GM23338 (cell line): ENCODE measurements around the gene OBP2A. TPM values are rescaled to one million over a fixed set of nuclear protein-coding genes. Genes with fewer than 3 reads are reported as not detected.

Experiments
- ATAC-seq: fragments of 200-7000 bp; cut with Tn5 transposase; 3 replicates; pipeline ENCODE4 v1.9.1; 2020
- DNase-seq: peaks from one replicate; pipeline ENCODE4 v3.0.0-alpha.2; 2015; ENCODE audit warnings: low spot score
- H2AFZ ChIP-seq: fragments of 200-600 bp; sonication (generic); 2 replicates; pipeline ENCODE4 v1.8.0; 2016; ENCODE audit warnings: antibody characterized with exemption, mild to moderate bottlenecking, moderate library complexity
- H3F3A ChIP-seq: fragments of 200-600 bp; sonication (generic); replicated peaks from 2 replicates; pipeline ENCODE4 v1.8.0; 2017; ENCODE audit warnings: antibody characterized with exemption, mixed run types, low read depth
- H3K27ac ChIP-seq: fragments of 200-600 bp; sonication (generic); 2 replicates; pipeline ENCODE4 v1.6.1; 2016; ENCODE audit warnings: low read depth
- H3K27me3 ChIP-seq: fragments of 200-600 bp; sonication (generic); 2 replicates; pipeline ENCODE4 v1.8.0; 2016; ENCODE audit warnings: mild to moderate bottlenecking, mixed run types, moderate library complexity; ENCODE audit not compliant: insufficient read depth
- H3K36me3 ChIP-seq: fragments of 200-600 bp; sonication (generic); 2 replicates; pipeline ENCODE4 v1.8.0; 2016; ENCODE audit warnings: mild to moderate bottlenecking; ENCODE audit not compliant: insufficient read depth
- H3K4me1 ChIP-seq: fragments of 200-600 bp; sonication (generic); 2 replicates; pipeline ENCODE4 v1.8.0; 2016; ENCODE audit warnings: mild to moderate bottlenecking, moderate library complexity; ENCODE audit not compliant: insufficient read depth
- H3K4me2 ChIP-seq: fragments of 200-600 bp; sonication (generic); 2 replicates; pipeline ENCODE4 v1.7.1; 2017; ENCODE audit warnings: mixed run types
- H3K4me3 ChIP-seq: fragments of 200-600 bp; sonication (generic); 2 replicates; pipeline ENCODE4 v1.6.1; 2016; ENCODE audit warnings: mixed run types
- H3K79me2 ChIP-seq: fragments of 200-600 bp; sonication (generic); replicated peaks from 2 replicates; pipeline ENCODE4 v1.8.0; 2017; ENCODE audit warnings: mild to moderate bottlenecking; ENCODE audit not compliant: insufficient read depth
- H3K9me2 ChIP-seq: fragments of 200-600 bp; sonication (generic); 2 replicates; pipeline ENCODE4 v1.8.0; 2017; ENCODE audit not compliant: insufficient read depth
- H4K20me1 ChIP-seq: fragments of 200-600 bp; sonication (generic); replicated peaks from 2 replicates; pipeline ENCODE4 v1.8.0; 2017; ENCODE audit warnings: mild to moderate bottlenecking; ENCODE audit not compliant: insufficient read depth
- H3K27ac Mint-ChIP-seq: 2 replicates; pipeline ENCODE4 v1.8.0; 2020; ENCODE audit warnings: inconsistent platforms, mild to moderate bottlenecking, moderate library complexity, mixed read lengths
- H3K27me3 Mint-ChIP-seq: 3 replicates; pipeline ENCODE4 v1.8.0; 2022; ENCODE audit warnings: low read depth, mild to moderate bottlenecking, moderate library complexity, mixed read lengths, inconsistent platforms; ENCODE audit not compliant: insufficient read depth, poor library complexity
- H3K36me3 Mint-ChIP-seq: 3 replicates; pipeline ENCODE4 v1.8.0; 2021; ENCODE audit warnings: low read depth, mild to moderate bottlenecking, inconsistent platforms, moderate library complexity, mixed read lengths
- H3K4me1 Mint-ChIP-seq: 3 replicates; pipeline ENCODE4 v1.8.0; 2020; ENCODE audit warnings: mild to moderate bottlenecking, inconsistent platforms, mixed read lengths
- H3K4me3 Mint-ChIP-seq: 3 replicates; pipeline ENCODE4 v1.8.0; 2021; ENCODE audit warnings: moderate library complexity, mild to moderate bottlenecking, inconsistent platforms, mixed read lengths
- H3K9me3 Mint-ChIP-seq: 3 replicates; pipeline ENCODE4 v1.8.0; 2020; ENCODE audit warnings: moderate library complexity, mild to moderate bottlenecking, inconsistent platforms, mixed read lengths
- ETS1 ChIP-seq: IDR thresholded peaks from 2 replicates; pipeline ENCODE4 v1.6.1; 2016; ENCODE audit warnings: antibody characterized with exemption
- EZH2phosphoT487 ChIP-seq: fragments of 200-600 bp; sonication (generic); IDR thresholded peaks from one replicate; pipeline ENCODE4 v1.8.1; 2018; ENCODE audit warnings: antibody characterized with exemption; ENCODE audit not compliant: unreplicated experiment
- JUNB ChIP-seq: IDR thresholded peaks from one replicate; pipeline ENCODE4 v1.6.1; 2016; ENCODE audit warnings: antibody characterized with exemption; ENCODE audit not compliant: unreplicated experiment
- REST ChIP-seq: IDR thresholded peaks from one replicate; pipeline ENCODE4 v1.6.1; 2018; ENCODE audit warnings: antibody characterized with exemption; ENCODE audit not compliant: unreplicated experiment
- ZNF114 ChIP-seq: fragments of 250-450 bp; sonication (Bioruptor Pico); IDR thresholded peaks from 2 replicates; pipeline ENCODE4 v1.5.0; 2020; ENCODE audit warnings: mild to moderate bottlenecking, moderate library complexity
- ZNF462 ChIP-seq: fragments of 250-450 bp; sonication (Bioruptor Pico); IDR thresholded peaks from 2 replicates; pipeline ENCODE4 v1.5.0; 2020; ENCODE audit warnings: mild to moderate bottlenecking, moderate library complexity
- polyA plus RNA-seq: library from polyadenylated mRNA; unstranded; fragments of >200 nt; fragmentation: Nextera tagmentation; extraction: Ambion mirVana; gene quantifications from 2 replicates; pipeline ENCODE4 v1.2.1, GENCODE V29; 2016
- total RNA-seq: library from RNA; depleted of rRNA; stranded (reverse); fragments of >200 nt; shearing (Covaris generic); gene quantifications from 2 replicates; pipeline ENCODE4 v1.2.3, GENCODE V29; 2014

The OBP2A gene
- total and polyA plus RNA-seq, 2 experiments from 2014 or later, result not detected

- Histone ChIP-seq H3F3A (no peaks in the 10 kb centered on the region), H3K79me2 (no peaks in the 10 kb centered on the region), H3K4me2 (no peak overlapping the region), H3K4me3 (no peak overlapping the region), H3K9me2 (0 out of 2 replicates have a peak, but pooled peaks cover 1% of the 10 kb centered on the region), H4K20me1 (no peaks in the 10 kb centered on the region), H2AFZ (no peak overlapping the region), H3K27ac (no peak overlapping the region), H3K36me3 (no peaks in the 10 kb centered on the region), H3K27me3 (no peaks in the 10 kb centered on the region), H3K4me1 (no peaks in the 10 kb centered on the region)
- H3K9me3 Mint-ChIP-seq, result peaks cover 11% of the 10 kb centered on the region
- no peak overlapping the region for H3K27ac Mint-ChIP-seq
- H3K36me3 Mint-ChIP-seq, result peaks cover 3% of the 10 kb centered on the region; the same call in 1 of the 3 replicates
- H3K4me3 Mint-ChIP-seq, result no peak overlapping the region
- TF ChIP-seq ETS1 (no peak), REST (no peak), EZH2phosphoT487 (no peak), ZNF114 (no peak), ZNF462 (CRISPR knock-in tag) (no peak), JUNB (no peak)
- no peaks in the 10 kb centered on the region for H3K4me1 Mint-ChIP-seq
- no peak for ATAC-seq
- DNase-seq, result no peak
- peaks cover 3% of the 10 kb centered on the region for H3K27me3 Mint-ChIP-seq
Observed at GRCh38 chr9:135584371-135584770, 38.4 kb downstream of the OBP2A start.
